ENCODE data around the gene CDH19.

Gene CDH19, protein sequence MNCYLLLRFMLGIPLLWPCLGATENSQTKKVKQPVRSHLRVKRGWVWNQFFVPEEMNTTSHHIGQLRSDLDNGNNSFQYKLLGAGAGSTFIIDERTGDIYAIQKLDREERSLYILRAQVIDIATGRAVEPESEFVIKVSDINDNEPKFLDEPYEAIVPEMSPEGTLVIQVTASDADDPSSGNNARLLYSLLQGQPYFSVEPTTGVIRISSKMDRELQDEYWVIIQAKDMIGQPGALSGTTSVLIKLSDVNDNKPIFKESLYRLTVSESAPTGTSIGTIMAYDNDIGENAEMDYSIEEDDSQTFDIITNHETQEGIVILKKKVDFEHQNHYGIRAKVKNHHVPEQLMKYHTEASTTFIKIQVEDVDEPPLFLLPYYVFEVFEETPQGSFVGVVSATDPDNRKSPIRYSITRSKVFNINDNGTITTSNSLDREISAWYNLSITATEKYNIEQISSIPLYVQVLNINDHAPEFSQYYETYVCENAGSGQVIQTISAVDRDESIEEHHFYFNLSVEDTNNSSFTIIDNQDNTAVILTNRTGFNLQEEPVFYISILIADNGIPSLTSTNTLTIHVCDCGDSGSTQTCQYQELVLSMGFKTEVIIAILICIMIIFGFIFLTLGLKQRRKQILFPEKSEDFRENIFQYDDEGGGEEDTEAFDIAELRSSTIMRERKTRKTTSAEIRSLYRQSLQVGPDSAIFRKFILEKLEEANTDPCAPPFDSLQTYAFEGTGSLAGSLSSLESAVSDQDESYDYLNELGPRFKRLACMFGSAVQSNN

GRCh38 chr18:66603941-66604627, at the start of gene CDH19:
Gene CDH19, minus strand, starts transcription at chr18:66604090. Its CDS starts 31,886 bp downstream, at chr18:66572204.
- DNase-seq, result peak in 1 of 3 experiments; percentile 24

DNA sequence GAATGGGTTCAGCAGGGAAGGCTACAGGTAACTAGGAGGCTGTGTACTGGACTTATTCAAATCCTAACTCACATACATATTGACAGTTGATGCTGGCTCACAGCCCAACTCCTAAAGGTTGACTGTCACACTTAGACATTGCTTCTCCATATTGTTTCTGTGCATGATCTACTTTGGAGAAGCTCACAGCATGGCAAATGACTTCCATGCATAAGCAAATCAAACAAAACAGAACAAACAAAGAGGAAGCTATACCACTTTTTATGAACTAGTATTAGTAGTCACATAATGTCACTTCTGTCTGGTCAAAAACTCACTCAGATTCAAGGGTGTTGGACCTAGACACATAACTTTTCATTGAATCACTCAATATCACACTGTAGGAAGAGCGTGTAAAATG, 43.8 kb upstream of the CDH19 start:
- no peak for DNase-seq

DNA sequence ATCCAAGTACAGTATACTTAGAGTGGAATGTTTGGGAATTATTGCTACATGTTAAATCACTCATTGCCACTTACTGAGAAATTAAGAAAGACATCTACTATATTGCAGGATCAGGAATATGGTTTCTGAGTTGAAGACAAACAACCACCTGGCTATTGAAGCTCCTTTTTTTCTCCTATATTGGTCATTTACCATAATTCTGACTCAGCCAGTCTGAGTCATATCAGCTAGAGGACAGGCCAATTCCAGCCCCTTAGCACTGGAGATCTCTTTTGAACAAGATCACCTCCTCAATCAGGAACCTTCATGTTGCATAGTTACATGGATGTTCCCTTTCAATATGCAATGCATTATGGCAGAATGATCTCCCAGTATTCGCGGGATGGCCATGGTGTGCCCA, 42.7 kb upstream of the CDH19 start:
- no peak for DNase-seq

DNA sequence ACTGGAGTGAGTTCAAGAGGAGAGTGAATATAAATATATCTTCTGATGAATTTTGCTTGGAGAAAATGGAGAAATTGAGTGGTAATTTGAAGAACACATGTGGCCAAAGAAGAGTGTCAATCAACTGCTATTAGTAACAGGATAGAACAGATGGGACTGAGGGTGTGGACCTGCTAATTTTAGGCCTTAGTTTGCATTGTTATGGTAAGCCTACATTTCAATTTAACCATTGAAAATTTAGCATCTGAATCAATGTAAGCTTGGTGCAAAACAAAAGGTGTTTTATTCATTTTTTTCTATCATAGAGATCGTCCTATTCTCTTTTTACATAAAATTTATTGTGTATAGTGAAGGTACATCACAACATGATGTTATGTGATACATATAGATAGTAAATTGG, 42.1 kb upstream of the CDH19 start:
- DNase-seq, result no peak

DNA sequence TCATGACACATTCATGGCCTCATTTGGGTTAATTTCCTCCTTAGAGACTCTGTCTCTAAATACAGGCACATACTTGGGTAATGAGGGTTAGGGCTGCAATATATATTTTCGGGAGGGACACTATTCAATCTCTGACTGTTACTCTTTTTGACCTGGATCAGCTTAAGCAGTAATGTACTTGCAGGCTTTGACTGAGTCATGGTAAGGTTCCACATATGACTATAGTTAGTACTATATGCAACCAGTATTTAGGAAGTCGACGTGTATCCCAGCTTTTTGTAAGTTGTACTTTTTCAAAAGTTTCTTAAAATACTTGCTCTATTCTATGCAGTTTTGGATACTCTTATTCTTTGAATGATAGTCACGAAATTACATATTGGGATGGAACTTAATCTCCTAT, 37.2 kb upstream of the CDH19 start:
- DNase-seq, result no peak

GRCh38 chr18:66640431-66640830, 36.5 kb upstream of the CDH19 start:
- DNase-seq, result no peak

- DNase-seq, result no peak
Observed at GRCh38 chr18:66638856-66639629, 35.2 kb upstream of the CDH19 start.

- DNase-seq, result no peak
Observed at GRCh38 chr18:66635342-66635741, 31.5 kb upstream of the CDH19 start.

GRCh38 chr18:66632756-66633155, 28.9 kb upstream of the CDH19 start:
- no peak for DNase-seq

- DNase-seq, result no peak
Observed at GRCh38 chr18:66630831-66631230, 26.9 kb upstream of the CDH19 start.

DNA sequence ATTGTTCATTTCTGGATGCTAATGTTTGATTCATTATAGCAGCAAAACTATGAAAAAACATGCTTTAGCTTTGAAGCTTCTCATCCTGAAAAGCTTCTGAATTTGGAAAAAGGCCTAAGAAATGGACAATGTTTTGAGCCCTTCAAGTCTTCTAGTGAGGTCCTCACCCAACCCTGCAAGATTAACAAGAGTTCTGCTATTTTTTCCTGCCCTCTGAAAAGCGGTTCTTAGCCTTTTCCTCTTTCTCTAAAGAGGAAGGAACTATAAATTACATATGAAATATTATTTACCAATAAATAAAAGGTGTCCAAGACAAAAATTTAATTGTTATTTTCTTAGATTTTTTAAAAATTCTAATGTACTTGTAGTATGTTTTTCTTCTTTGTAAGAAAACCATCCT, 19.9 kb upstream of the CDH19 start:
- no peak for DNase-seq

- DNase-seq, result no peak
Observed at GRCh38 chr18:66621816-66622576, 18.1 kb upstream of the CDH19 start.

DNA sequence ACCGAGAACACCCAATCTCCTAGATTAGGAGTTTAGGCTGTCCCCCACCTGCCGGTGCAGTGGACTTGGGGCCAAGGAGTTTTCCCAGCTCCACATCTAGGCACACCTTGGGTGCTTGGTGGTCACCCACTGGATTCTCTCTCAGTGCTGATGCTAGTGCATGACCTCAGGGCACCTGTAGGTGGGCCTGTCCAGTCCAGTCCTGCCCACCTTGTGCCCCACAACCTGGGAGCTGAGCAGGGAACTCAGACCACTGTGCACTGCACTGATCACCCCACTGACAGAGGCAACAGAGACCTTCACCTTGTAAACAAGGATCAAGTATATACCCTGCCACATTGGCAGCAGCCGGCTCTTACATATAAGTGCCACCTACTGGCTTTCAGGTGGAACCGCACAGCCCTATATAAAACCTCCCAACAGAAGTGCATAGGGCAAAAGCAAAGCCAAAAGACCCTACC, 12.7 kb upstream of the CDH19 start:
- peak in 2 of 3 experiments; percentile 8 to 47 for DNase-seq

GRCh38 chr18:66615176-66615575, 11.3 kb upstream of the CDH19 start:
- no peak for DNase-seq

GRCh38 chr18:66607632-66608031, 3.7 kb upstream of the CDH19 start:
- no peak for DNase-seq

- DNase-seq, result no peak
Observed at GRCh38 chr18:66601649-66602048, 2.2 kb downstream of the CDH19 start.

DNA sequence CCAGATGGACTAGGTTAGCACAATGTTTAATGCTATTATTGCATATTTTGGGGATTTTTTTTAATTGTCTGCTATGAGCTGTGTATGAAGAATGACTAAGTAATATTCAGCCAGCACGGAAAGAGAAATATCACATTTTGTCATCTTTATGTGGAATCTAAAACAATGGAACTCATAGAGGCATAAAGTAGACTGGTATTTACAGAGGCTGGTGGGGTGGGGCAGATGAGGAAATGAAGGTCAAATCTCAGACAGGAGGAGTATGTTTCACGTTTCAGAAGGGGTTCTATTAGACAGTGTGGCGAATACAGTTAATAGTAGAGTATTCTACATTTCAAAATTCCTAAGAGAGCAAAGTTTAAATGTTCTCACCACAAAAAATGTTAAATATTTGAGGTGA, 4.7 kb downstream of the CDH19 start:
- DNase-seq, result no peak

DNA sequence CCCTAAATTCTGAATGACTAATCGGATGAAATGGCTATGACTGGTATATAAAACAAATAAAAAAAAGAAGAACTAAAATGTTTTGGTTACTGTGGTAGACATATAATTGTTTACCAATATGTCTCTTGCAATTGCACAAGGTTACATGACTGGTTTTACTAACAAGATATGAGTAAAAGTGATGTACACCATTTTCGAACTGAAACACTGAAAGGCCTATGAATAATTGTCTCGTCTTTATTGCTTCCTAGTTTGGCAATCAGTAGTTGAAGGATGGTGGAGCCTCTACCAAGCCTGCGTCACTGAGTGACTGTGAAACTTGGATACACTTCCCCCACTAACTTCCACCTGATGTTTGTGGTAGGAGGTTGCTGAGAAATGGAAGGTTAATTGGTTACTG, 16.5 kb downstream of the CDH19 start:
- no peak for DNase-seq

GRCh38 chr18:66582211-66582610, 21.7 kb downstream of the CDH19 start:
- DNase-seq, result no peak

DNA sequence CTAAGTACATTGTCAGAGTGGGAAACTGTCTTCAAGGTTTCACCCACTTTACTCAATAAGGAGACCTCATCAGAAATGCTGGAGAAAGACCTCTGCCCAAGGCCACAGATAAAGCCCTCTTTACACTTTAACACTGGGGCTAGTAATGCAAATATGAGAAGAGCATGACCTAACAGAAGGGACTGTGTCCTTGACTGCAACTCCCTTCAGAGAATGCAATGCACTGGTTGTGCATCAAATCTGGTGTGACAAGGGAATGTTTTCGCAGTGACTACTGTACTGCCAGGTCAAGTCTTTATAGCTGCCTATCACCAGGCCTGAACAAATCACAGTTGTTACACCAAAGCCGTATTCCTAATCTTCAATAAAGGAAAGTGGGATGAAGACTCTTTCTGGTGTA, 28.6 kb downstream of the CDH19 start:
- DNase-seq, result no peak

GRCh38 chr18:66571845-66572244, 32.0 kb downstream of the CDH19 start:
- no peak for DNase-seq

GRCh38 chr18:66566616-66567015, 37.3 kb downstream of the CDH19 start:
- DNase-seq, result no peak
